IPS-18c (cell line): ENCODE data around the gene MPZL1.
"Not testable (repeated sequence)": the region's sequence is repeated elsewhere in the genome, so short reads cannot be mapped to it uniquely, and the experiment has no call there.

ENCODE experiments used
- H3K4me3 ChIP-seq: 2 replicates; pipeline ENCODE4 v1.7.0; 2013; ENCODE audit warnings: low read depth, mild to moderate bottlenecking, low read length, moderate library complexity; ENCODE audit not compliant: insufficient read depth
- H3K9me3 ChIP-seq: one replicate; pipeline ENCODE4 v1.6.1; 2013; ENCODE audit warnings: mild to moderate bottlenecking, low read length, moderate library complexity; ENCODE audit not compliant: control insufficient read depth, insufficient read depth

Gene MPZL1

GRCh38 chr1:167830668-167831067 lies 108.9 kb downstream of the MPZL1 start:
- H3K4me3 ChIP-seq, H3K9me3 ChIP-seq: not testable (repeated sequence)

GRCh38 chr1:167832693-167833092 lies 110.9 kb downstream of the MPZL1 start:
- H3K4me3 ChIP-seq: no peak overlapping the region; the same call in 1 of the 2 replicates
- H3K9me3 ChIP-seq: no peaks in the 10 kb centered on the region

GRCh38 chr1:167833904-167834303 lies 112.1 kb downstream of the MPZL1 start:
- Histone ChIP-seq H3K9me3 (no peaks in the 10 kb centered on the region), H3K4me3 (no peak overlapping the region)

GRCh38 chr1:167836197-167836596 lies 114.4 kb downstream of the MPZL1 start:
- H3K9me3 ChIP-seq: no peaks in the 10 kb centered on the region
- no peak overlapping the region for H3K4me3 ChIP-seq

- H3K9me3 ChIP-seq: no peaks in the 10 kb centered on the region
- no peak overlapping the region for H3K4me3 ChIP-seq
These were observed 115.5 kb downstream of the MPZL1 start for GRCh38 chr1:167837326-167837725.

- no peak overlapping the region for H3K4me3 ChIP-seq
- H3K9me3 ChIP-seq: no peaks in the 10 kb centered on the region
These were observed 117.2 kb downstream of the MPZL1 start for GRCh38 chr1:167839009-167839408.
